KMS-11 (cell line): Measurements from ENCODE around the gene LBHD1.
"Not testable (repeated sequence)": the region's sequence is repeated elsewhere in the genome, so short reads cannot be mapped to it uniquely, and the experiment has no call there.

Source experiments
- H2AFZ ChIP-seq: fragments of 200-600 bp; sonication (generic); 2 replicates; pipeline ENCODE4 v1.6.1; 2016; ENCODE audit warnings: antibody characterized with exemption, mixed run types, low read depth
- H3K27ac ChIP-seq: fragments of 200-600 bp; sonication (generic); 2 replicates; pipeline ENCODE4 v1.6.1; 2016; ENCODE audit warnings: mild to moderate bottlenecking, mixed run types
- H3K27me3 ChIP-seq: fragments of 200-600 bp; sonication (generic); 2 replicates; pipeline ENCODE4 v1.6.1; 2017; ENCODE audit warnings: mild to moderate bottlenecking, low read depth, mixed run types, moderate library complexity; ENCODE audit not compliant: insufficient read depth
- H3K36me3 ChIP-seq: fragments of 200-600 bp; sonication (generic); 2 replicates; pipeline ENCODE4 v1.6.1; 2017; ENCODE audit warnings: mild to moderate bottlenecking, mixed run types; ENCODE audit not compliant: insufficient read depth
- H3K4me1 ChIP-seq: fragments of 200-600 bp; sonication (generic); 2 replicates; pipeline ENCODE4 v1.6.1; 2016; ENCODE audit warnings: mild to moderate bottlenecking, low read depth, mixed run types; ENCODE audit not compliant: poor library complexity, severe bottlenecking
- H3K4me2 ChIP-seq: fragments of 200-600 bp; sonication (generic); 2 replicates; pipeline ENCODE4 v1.7.0; 2016; ENCODE audit warnings: mild to moderate bottlenecking, mixed run types
- H3K4me3 ChIP-seq: fragments of 200-600 bp; sonication (generic); IDR thresholded peaks from 2 replicates; pipeline ENCODE4 v1.6.1; 2017; ENCODE audit warnings: low read depth, low read length, mixed read lengths; ENCODE audit not compliant: insufficient read depth
- H3K79me2 ChIP-seq: fragments of 200-600 bp; sonication (generic); 2 replicates; pipeline ENCODE4 v1.6.1; 2016; ENCODE audit warnings: low read depth, mixed run types; ENCODE audit not compliant: insufficient read depth
- H3K9ac ChIP-seq: fragments of 200-600 bp; sonication (generic); 2 replicates; pipeline ENCODE4 v1.6.1; 2016; ENCODE audit warnings: mild to moderate bottlenecking, mixed run types
- H4K20me1 ChIP-seq: fragments of 200-600 bp; sonication (generic); 2 replicates; pipeline ENCODE4 v1.6.1; 2016; ENCODE audit warnings: mild to moderate bottlenecking, mixed run types; ENCODE audit not compliant: insufficient read depth
- CTCF ChIP-seq: fragments of 200-600 bp; sonication (generic); conservative IDR thresholded peaks from 2 replicates; pipeline ENCODE4 v1.6.1; 2017; ENCODE audit warnings: low read depth, mild to moderate bottlenecking, antibody characterized with exemption, low read length, moderate library complexity, mixed read lengths

LBHD1 gene

DNA sequence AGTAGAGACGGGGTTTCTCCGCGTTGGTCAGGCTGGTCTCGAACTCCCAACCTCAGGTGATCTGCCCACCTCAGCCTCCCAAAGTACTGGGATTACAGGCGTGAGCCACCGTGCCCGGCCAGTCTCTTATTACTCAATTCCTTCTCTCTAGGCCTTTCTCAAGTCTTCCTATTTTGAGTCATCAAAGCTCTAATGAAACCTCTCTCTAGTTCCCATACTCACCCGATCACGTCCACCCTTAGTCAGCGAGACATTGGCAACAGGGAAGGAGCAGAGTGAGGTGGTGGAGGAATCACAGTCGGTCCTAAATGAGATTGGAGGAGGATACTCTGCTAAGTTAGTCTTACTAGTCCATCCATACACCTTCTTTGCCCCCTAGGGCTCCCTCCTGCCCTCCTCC, 30.2 kb upstream of the LBHD1 start:
- Histone ChIP-seq H3K27ac (no peak overlapping the region), H4K20me1 (no peaks in the 10 kb centered on the region), H3K27me3 (no peaks in the 10 kb centered on the region), H3K4me1 (peaks cover 13% of the 10 kb centered on the region), H3K9ac (no peak overlapping the region), H2AFZ (no peak overlapping the region), H3K36me3 (no peaks in the 10 kb centered on the region), H3K79me2 (no peaks in the 10 kb centered on the region; the same call in 1 of the 2 replicates), H3K4me2 (no peak overlapping the region), H3K4me3 (no peak overlapping the region)
- TF ChIP-seq CTCF, result no peak

- H3K27ac ChIP-seq, result no peak overlapping the region
- H2AFZ ChIP-seq, result no peak overlapping the region
- no peak overlapping the region for H3K9ac ChIP-seq
- no peak overlapping the region for H3K4me2 ChIP-seq
- peak; percentile 84 for TF ChIP-seq CTCF
- H4K20me1 ChIP-seq, result no peaks in the 10 kb centered on the region
- H3K36me3 ChIP-seq, result no peaks in the 10 kb centered on the region
- H3K27me3 ChIP-seq, result no peaks in the 10 kb centered on the region
- H3K4me1 ChIP-seq, result no peaks in the 10 kb centered on the region
- H3K79me2 ChIP-seq, result no peaks in the 10 kb centered on the region
- H3K4me3 ChIP-seq, result no peak overlapping the region
Measured at GRCh38 chr11:62694455-62695167, 22.5 kb upstream of the LBHD1 start.

DNA sequence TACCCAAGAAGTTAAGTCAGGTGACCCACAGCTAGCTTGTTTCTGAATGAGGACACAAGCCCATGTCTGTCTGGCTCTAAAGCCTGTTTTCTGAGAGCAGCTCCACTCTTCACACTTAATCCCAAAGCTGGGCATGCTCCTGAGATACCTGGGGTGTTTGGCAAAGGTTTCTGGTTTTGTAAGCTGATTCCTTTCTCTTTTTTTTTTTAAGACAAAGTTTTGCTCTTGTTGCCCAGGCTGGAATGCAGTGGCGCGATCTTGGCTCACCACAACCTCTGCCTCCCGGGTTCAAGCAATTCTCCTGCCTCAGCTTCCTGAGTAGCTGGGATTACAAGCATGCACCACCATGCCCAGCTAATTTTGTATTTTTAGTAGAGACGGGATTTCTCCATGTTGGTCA, 21.6 kb upstream of the LBHD1 start:
- H3K27ac ChIP-seq, H3K27me3 ChIP-seq, H3K79me2 ChIP-seq, H2AFZ ChIP-seq, H3K9ac ChIP-seq, H4K20me1 ChIP-seq, H3K4me1 ChIP-seq, H3K4me2 ChIP-seq, H3K4me3 ChIP-seq, H3K36me3 ChIP-seq: not testable (repeated sequence)

DNA sequence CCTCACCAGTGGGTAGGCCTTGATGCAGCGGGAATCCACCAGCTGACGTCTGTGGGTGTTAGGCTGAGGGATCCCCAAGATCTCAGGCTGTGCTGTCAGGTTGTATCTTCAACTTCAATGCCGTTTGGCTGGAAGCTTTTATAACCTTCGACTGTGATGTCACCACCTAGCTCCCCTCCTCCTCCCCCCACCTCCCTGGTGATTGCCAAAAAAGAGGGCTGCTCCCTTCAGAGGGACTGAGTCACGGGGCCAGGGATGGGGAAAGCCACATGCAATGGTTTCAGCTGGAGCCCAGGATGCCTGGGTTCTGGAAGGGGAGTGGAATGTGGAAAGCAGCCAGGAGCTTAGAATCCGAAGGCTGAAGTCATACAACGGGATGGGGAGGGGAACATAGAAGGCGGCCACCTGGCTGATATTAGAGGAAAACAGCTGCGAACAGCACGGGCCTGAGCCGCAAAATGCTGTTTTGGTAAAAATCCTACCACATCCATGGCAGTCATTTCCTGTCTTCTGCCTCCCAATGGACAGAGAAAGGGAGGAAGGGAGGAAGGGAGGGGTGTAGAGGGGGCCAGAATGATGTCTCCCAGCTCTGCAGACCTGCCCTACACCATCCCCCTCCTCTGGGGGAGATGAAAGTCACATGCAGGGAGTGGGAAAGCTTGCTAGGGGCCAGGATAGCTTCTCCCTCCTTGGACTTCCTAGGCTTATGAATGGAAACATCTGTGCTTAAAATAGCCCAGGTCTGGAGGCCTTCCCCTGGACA, 17.5 kb upstream of the LBHD1 start, which contains the start of gene LRRN4CL:
Gene LRRN4CL, minus strand, starts transcription at position 110 of the 763 bp plus-strand sequence. CDS start 1,022 bp downstream, outside the sequence.
- H3K27me3 ChIP-seq, result no peaks in the 10 kb centered on the region
- no peaks in the 10 kb centered on the region for H3K4me1 ChIP-seq
- H4K20me1 ChIP-seq, result no peaks in the 10 kb centered on the region
- TF ChIP-seq CTCF, result no peak
- no peak within 1 kb of the TSS for H3K9ac ChIP-seq
- H3K27ac ChIP-seq, result no peak within 1 kb of the TSS
- H3K4me2 ChIP-seq, result no peak within 1 kb of the TSS
- H3K79me2 ChIP-seq, result no peaks in the 10 kb centered on the region
- no peaks in the 10 kb centered on the region for H3K36me3 ChIP-seq
- H2AFZ ChIP-seq, result no peak within 1 kb of the TSS
- no peak within 1 kb of the TSS for H3K4me3 ChIP-seq

DNA sequence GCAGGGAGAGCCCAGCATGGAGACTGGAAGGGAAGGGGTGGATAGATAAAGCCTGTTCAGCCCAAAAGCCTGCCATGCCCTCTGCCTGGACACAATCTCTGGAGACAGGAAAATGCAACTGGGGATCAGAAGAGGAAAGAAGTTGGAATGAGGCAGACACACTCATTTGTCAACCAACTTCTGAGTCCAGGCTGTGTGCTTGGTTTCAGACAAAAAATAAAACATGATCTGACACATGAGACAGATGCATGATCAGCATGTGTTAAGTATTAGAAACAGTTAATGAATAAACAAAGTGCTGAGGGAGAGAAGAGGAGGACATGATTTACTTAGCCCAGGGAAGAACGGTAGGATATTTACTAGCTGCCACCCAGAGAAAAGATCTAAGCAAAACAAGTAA, 16.4 kb upstream of the LBHD1 start:
- H3K27ac ChIP-seq, result no peak overlapping the region
- no peaks in the 10 kb centered on the region for H3K79me2 ChIP-seq
- H4K20me1 ChIP-seq, result no peaks in the 10 kb centered on the region
- H3K4me1 ChIP-seq, result no peaks in the 10 kb centered on the region
- no peak overlapping the region for H3K9ac ChIP-seq
- H3K27me3 ChIP-seq, result no peaks in the 10 kb centered on the region
- no peak overlapping the region for H2AFZ ChIP-seq
- no peak for TF ChIP-seq CTCF
- H3K4me2 ChIP-seq, result no peak overlapping the region
- no peaks in the 10 kb centered on the region for H3K36me3 ChIP-seq
- no peak overlapping the region for H3K4me3 ChIP-seq
